Ishikawa (cell line): ENCODE results near the gene PRKAB2.

Source experiments
- FOXM1 ChIP-seq: IDR thresholded peaks from 2 replicates; pipeline ENCODE4 v1.6.1; 2012; ENCODE audit warnings: low read depth, borderline replicate concordance
- MAX ChIP-seq: IDR thresholded peaks from 2 replicates; pipeline ENCODE4 v1.6.1; 2012
- NFIC ChIP-seq: IDR thresholded peaks from 2 replicates; pipeline ENCODE4 v1.6.1; 2012

DNA sequence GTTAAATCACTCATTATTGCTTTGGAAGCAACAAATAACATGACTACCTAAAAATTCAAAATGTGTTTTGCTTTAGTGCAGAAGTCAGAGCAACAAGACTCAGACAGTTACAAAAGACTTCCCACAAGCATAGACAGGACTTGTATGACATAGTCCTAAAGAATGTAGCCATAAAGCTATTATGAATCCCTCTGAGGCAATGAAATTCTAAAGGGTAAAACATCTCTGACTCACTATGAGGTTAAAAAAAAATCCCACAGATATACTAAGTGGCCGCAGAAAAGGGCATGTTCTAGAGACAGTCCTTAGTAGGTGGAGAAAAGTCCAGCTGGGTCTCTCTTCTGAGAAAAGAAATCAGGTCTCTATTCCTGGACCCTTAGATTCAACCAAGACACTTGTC is 4.9 kb downstream of the PRKAB2 start:
- TF ChIP-seq NFIC (no peak), MAX (no peak), FOXM1 (no peak)
